K562 (cell line): ENCODE measurements around the gene CPNE6. TPM values are rescaled to one million over a fixed set of nuclear protein-coding genes. Genes with fewer than 3 reads are reported as not detected.

Source experiments
- BACH1 ChIP-seq: fragments of 200-800 bp; sonication (Bioruptor generic); IDR thresholded peaks from 2 replicates; pipeline ENCODE4 v1.6.1; 2016; ENCODE audit warnings: missing genetic modification characterization, missing compliant biosample characterization
- C11orf30 ChIP-seq: fragments of 450-650 bp; IDR thresholded peaks from 2 replicates; pipeline ENCODE4 v1.6.1; 2016; ENCODE audit warnings: low read depth, mild to moderate bottlenecking
- EHMT2 ChIP-seq: fragments of 450-650 bp; IDR thresholded peaks from 2 replicates; pipeline ENCODE4 v1.6.1; 2018; ENCODE audit warnings: antibody characterized with exemption
- KLF6 ChIP-seq: fragments of 250-450 bp; sonication (Bioruptor Pico); IDR thresholded peaks from 2 replicates; pipeline ENCODE4 v1.4.0; 2020; ENCODE audit warnings: mild to moderate bottlenecking, moderate library complexity, borderline replicate concordance
- PRPF4 ChIP-seq: fragments of 200-400 bp; formaldehyde crosslinking; IDR thresholded peaks from one replicate; pipeline ENCODE4 v1.6.1; 2017; ENCODE audit warnings: low read length, low read depth, mild to moderate bottlenecking; ENCODE audit not compliant: insufficient read depth, poor library complexity, severe bottlenecking
- TAF1 ChIP-seq: IDR thresholded peaks from 2 replicates; pipeline ENCODE4 v1.6.1; 2011; ENCODE audit warnings: mild to moderate bottlenecking, low read length, moderate library complexity; ENCODE audit not compliant: insufficient read depth, control insufficient read depth, severe bottlenecking; ENCODE audit errors: extremely low read depth
- ZNF318 ChIP-seq, 2 experiments: fragments of 450-650 bp; IDR thresholded peaks; 2 replicates each; pipeline ENCODE4 v1.6.1; 2016; ENCODE audit warnings: mild to moderate bottlenecking in 2 of 2, borderline replicate concordance in 1 of 2, low read depth in 1 of 2, moderate library complexity in 1 of 2
- ZNF407 ChIP-seq: fragments of 450-650 bp; IDR thresholded peaks from 2 replicates; pipeline ENCODE4 v1.6.1; 2016; ENCODE audit warnings: low read depth
- polyA plus RNA-seq, 8 experiments: library from polyadenylated mRNA; depleted of rRNA in 4 of 8; stranded (reverse) in 5 of 8; unstranded in 3 of 8; fragments of >200 nt; fragmentation: Nextera tagmentation in 2 of 8; fragmentation: Illumina TruSeq in 1 of 8; extraction: Ambion mirVana in 2 of 8; extraction: Trizol in 1 of 8; gene quantifications; 2 replicates each; pipeline versions ENCODE4 v1.2.1 to v1.2.3, GENCODE V29; 2011 to 2014; ENCODE audit warnings: inconsistent platforms in 1 of 8, missing spikeins in 1 of 8
- total RNA-seq, 7 experiments: library from RNA; depleted of rRNA in 6 of 7; stranded (reverse); fragments of >200 nt in 6 of 7; fragmentation: Illumina TruSeq in 2 of 7; extraction: Trizol in 2 of 7; gene quantifications; 2 replicates each; pipeline versions ENCODE4 v1.2.1 to v1.2.3, GENCODE V29; 2011 to 2021; ENCODE audit warnings: low replicate concordance in 1 of 7

The CPNE6 gene
- total and polyA plus RNA-seq, 9 of the 15 experiments (the other 6 are each of a cell fraction or from before 2014, with no cell fraction given): not detected

GRCh38 chr14:24093901-24094840, 22.8 kb downstream of the CPNE6 start, which contains the start of gene PCK2 (continued):
- TF ChIP-seq ZNF407 (no peak), EHMT2 (no peak), TAF1 (peak; percentile 49), PRPF4 (peak; percentile 93), ZNF318 (IDR thresholded peaks at IDR 0.05; ENCODE audit: borderline replicate concordance in 1 of 2, low read depth in 1 of 2) (no peak), BACH1 (tag) (no peak), C11orf30 (no peak), KLF6 (CRISPR knock-in tag) (peak; percentile 69; the same call in 1 of the 2 replicates)
